Retinal pigment epithelial cell (primary cell): ENCODE results near the gene UTP11.
A peak's percentile ranks its signal among the peaks of the same experiment; 100 is the strongest.

ENCODE experiments used
- DNase-seq: peaks from one replicate; pipeline ENCODE4 v3.0.0-alpha.2; 2010; ENCODE audit warnings: low read depth
- H3K4me3 ChIP-seq: 2 replicates; pipeline ENCODE4 v1.5.1; 2011; ENCODE audit warnings: mild to moderate bottlenecking, low read length, control low read depth, moderate library complexity
- CTCF ChIP-seq: conservative IDR thresholded peaks from 2 replicates; pipeline ENCODE4 v1.5.1; 2011; ENCODE audit warnings: low read depth, low read length, control low read depth, inconsistent platforms

The UTP11 gene

GRCh38 chr1:38062361-38063288 is 50.1 kb downstream of the UTP11 start:
- no peak overlapping the region for H3K4me3 ChIP-seq

GRCh38 chr1:38063616-38064015 is 51.1 kb downstream of the UTP11 start:
- no peak overlapping the region for H3K4me3 ChIP-seq
- DNase-seq = no peak
- no peak for TF ChIP-seq CTCF

More at GRCh38 chr1:38062361-38063288, 50.1 kb downstream of the UTP11 start:
- DNase-seq = no peak
- no peak for TF ChIP-seq CTCF

DNA sequence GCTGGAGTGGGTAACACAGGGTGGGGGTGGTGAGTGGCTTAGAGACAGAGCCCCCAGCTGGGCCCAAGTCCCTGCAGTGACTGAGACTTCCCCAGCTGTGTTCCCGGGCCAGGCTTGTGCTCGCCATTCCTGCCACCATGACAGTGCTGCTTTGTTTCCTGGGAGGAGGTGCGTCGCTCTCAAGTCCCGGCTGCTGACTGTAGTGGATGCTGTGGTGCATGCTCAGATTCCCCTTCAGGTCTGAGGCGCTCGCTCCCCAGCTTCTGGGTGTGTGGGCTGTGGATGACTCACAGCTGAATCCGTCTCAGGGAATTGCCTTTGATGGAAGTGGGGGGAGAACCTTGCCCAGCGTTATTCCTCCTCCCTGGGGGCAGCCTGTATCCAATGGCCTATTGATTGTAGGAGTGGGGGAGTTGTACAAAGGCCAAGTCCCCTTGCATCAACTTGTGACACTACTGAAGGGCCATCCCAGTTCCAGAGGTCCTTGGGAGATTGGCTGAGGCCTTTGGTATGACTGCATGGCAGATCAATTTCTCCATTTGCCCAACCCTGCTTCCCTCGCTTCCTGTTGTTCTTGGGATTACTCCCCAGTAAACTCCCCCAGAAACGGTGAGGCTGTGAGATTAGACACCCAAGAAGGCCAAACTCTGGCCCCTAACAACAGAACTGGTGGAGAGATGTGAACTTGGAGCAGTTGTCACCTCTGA is 51.8 kb downstream of the UTP11 start:
- DNase-seq = no peak
- no peak overlapping the region for H3K4me3 ChIP-seq
- peak; percentile 5 for TF ChIP-seq CTCF

GRCh38 chr1:38068220-38068979 is 55.9 kb downstream of the UTP11 start:
- TF ChIP-seq CTCF = no peak
- H3K4me3 ChIP-seq = no peak overlapping the region
- DNase-seq = no peak

DNA sequence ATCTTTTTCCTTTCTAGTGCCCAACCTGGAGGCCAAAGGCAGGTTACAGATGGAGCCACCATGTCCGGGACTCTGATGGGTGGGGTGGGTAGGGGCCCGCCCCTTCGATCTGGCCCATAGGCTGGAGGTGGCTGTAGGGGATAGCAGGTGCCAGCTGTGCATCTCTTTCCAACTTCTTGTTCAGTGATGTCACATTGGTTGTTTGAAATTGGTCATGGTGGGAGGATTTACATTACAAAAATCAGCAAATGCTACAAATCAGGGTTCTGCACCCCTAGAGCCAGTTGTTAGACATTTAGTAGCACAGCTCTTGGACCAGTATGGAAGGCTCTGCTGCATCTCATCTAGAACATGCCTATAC is 56.4 kb downstream of the UTP11 start:
- no peak for DNase-seq
- TF ChIP-seq CTCF = no peak
- no peak overlapping the region for H3K4me3 ChIP-seq

DNA sequence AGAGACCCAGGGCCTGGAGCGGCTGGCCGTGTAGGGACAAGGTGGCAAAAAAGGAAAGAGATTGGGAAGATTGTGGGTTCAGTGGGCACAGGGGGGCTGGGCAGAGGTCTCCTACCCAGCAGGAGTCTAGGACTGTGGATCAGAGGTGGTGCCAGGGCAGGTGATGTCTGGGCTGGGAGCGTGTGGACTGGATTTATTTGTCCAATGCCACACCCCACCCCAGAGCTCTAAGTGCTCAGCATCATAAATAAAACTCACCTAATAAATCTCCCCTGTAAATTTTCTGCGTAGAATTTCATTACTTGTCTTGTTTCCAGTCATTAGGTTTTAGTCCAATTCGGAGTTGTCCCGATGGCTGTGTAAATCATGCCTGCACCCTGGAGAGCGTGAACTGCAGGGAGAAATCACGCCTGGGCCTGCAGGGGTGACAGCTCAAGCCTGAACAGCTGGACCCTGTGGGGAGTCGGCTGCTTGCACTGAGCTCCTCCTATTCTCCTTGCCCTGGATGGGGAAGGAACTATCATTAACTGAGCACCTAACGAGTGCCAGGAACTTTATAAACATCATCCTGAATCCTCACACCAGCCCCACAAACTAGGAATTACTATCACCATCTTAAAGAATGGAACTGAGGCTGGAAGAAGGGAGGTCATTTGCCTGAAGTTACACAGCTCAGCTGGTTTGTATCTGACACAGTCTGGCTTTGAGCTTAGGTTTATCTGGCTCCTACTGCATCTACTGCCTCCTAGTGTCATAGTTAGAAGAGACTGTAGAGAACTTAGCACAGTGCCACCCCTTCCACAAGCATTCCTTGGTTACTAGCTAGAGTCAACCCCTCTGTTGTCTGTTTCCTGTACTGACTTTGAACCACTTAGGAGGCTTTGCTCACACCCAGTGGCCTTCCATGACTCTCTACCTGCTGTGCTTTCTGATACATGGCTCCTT is 59.0 kb downstream of the UTP11 start:
- DNase-seq = no peak
- TF ChIP-seq CTCF = peak; percentile 71
- H3K4me3 ChIP-seq = no peak overlapping the region
